HK-2 (cell line): ENCODE data around the gene ARSJ.
"Not testable (repeated sequence)": the region's sequence is repeated elsewhere in the genome, so short reads cannot be mapped to it uniquely, and the experiment has no call there.

Experiments used
- DNase-seq: peaks from one replicate; pipeline ENCODE4 v3.0.0-alpha.2; 2018; ENCODE audit not compliant: unreplicated experiment

ARSJ gene

DNA sequence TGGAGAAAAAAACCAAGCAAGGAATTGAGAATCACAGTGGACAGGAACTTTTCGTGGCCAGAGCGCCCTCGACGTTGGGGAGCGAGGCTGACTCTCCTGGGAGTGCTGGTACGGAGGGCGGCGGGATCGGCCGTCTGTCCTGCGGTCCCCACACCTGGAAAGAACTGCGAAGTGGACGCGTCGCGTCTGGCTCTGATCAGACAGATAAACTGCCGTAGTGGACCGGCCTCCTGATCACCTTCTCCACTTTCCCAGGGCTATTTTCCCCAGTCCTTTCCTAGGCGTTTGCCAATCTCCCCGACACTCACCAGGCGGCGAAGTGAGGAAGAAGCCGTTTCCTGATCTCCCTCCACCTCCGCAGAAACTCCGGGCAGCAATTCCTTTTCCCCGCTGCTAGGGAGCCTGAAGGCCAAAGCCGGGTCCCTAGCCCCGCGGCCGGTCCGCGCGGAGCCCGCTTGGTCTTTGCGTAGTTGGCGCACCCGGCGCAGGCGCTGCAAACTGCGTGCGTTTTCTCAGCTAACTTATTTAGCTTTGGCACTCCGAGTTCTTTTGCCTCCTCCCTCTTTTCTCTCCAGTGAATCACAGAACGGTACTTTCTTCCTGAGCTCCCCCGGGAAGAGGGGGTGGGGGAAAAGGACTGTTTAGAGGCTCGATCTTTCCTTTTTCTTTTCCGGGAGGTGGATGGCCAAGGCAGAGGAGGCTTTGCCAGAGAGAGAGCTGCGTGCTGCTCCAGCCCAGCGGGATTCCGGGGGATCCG is at the start of gene ARSJ:
ARSJ (minus strand) TSS at position 500 of the 757 bp plus-strand sequence. CDS start 813 bp downstream, outside the sequence.
- peak; percentile 80 for DNase-seq

DNA sequence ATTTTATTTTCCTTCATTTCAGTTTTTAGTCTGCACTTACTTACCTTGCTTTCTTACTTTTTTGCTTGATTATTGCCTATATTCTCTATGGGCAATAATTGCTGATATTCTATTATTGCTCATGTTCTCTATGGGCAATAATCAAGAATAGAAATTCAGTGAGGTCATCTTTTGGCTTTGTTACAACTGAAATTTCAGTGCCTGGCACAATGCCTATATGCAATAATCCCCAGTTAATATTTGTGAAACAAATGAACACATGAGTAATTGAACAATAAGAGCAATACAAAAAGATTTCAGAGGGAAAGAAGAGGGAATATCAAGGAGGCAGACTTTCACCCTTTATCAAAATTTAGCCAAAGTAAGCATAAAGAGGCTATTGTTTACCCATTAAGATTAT is 48.6 kb upstream of the ARSJ start:
- DNase-seq = no peak

DNA sequence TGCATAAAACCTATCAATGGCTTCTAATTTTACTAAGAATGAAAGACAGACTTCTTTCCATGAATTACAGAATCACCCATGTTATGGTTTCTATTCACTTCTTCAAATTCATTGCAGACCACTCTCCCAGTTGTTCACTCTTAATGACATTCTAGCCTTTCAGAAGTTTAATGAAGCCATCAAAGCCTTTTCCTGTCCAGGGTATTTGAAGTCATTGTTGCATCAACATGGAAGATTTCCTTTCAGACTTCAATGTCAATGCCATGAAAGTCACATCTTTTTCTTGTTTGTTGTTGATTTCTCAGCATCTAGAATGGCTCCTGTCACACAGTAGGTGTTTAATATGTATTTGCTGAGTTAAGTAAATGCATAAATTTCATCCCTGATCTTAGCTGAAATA is 48.1 kb upstream of the ARSJ start:
- no peak for DNase-seq

DNA sequence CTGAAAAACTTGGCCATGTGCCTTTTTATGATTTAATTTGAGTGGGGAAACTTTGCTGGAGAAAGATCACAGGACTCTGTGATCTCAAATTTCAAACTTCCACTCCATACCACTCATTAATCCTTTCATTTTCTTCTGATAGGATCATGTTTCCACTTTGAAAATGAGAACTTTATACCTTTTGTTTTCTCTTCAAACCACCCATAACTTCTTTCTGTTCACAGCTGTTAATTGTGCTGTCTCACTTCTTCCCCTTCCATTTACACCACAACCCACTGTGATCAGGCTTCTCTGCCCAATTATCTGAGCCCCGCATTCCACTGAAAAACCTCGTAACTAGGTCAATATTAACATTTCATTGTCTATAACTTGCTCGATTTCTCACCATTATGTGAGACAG is 47.0 kb upstream of the ARSJ start:
- no peak for DNase-seq

DNA sequence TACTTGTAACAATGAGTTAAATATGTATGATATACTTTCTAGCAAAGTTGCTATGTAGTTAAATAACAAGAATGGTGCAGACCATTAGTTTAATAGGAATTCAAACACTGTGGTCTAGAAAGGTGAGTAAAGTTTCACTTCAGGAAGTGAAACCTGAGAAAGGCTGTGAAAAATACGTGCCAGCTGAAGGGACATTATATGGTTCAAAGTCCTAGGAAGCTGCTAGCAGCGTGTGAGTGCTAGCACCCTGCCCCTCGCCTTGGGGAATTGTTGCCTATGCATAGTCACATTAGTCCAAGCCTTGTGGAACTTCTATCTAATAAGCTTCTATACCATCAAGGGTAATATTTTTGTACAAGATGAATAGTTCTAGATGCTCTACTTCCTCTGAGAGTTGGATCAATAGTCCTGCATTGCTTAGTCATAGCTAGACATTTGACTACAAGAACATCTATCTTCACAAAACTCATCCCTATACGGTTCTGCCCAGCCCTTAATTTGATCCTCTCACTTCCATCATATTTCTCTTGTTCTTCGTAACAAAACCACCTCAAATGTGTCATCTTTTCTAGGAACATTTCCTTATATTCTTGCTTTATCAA is 45.8 kb upstream of the ARSJ start:
- DNase-seq = no peak

DNA sequence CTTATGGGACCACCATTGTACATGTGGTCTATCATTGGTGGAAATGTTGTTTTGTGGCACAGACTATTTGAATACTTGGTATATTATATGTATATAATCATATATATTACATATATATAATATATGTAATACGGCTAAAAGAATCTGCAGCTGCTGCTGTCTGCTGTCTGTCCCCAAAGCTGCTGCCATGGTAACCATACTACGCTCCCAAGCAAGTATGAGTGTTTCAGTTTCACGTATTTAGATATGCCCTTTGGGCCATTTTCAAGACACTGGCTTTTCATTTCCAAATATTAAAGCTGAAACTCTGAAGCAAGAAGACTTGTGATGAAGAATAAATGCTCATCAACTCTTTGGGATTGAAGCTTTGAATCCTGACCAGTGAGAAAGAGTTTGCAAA is 42.0 kb upstream of the ARSJ start:
- no peak for DNase-seq

DNA sequence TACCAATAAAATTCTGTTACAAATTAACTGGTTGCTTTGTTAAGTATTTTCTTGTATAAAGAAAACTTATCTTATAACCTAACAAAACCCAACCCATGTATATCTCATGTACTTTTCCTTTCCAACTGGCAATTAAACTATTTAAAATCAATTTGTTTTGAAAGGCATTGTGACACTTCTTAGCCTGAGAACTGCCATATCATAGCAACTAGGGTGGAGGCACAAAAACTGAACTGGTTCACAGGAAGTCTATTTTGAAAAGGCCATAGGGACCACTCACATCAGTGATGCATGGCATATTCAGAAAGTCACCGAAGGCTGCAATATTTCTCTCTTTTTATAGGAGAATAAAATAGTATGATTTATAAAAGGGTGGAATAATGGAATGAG is 40.5 kb upstream of the ARSJ start:
- no peak for DNase-seq

DNA sequence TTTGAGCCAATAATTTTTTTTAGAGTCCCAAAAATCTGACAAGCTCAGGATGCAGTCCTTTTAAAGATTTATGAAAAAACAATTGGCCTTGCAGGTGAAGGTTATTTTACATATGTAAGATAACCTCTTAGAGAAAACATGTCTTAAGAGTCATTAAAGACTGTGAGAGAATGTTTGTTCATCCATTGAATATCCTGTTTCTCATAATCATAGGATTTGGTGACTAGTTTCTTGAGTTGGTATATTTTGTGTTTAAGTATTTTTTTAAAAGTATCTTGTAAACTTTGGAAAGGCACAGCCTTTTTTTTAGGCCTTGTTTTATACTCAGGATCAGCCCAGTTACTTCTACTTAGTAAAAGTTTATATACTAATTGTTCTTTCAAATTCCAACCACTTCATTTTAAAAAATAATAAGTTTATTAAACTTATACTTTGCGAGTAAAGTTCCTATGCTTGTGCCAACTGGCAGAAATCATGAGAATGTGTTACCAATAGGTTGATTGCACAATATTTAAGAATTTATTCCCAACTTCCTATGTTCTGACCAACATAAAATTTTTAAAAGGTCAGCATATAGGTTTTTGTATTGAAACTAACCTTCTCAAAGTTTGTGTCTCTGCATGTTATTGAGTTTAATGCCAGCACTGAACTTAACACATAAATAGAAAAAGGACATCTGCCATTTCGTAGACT is 40.0 kb upstream of the ARSJ start:
- DNase-seq = no peak

DNA sequence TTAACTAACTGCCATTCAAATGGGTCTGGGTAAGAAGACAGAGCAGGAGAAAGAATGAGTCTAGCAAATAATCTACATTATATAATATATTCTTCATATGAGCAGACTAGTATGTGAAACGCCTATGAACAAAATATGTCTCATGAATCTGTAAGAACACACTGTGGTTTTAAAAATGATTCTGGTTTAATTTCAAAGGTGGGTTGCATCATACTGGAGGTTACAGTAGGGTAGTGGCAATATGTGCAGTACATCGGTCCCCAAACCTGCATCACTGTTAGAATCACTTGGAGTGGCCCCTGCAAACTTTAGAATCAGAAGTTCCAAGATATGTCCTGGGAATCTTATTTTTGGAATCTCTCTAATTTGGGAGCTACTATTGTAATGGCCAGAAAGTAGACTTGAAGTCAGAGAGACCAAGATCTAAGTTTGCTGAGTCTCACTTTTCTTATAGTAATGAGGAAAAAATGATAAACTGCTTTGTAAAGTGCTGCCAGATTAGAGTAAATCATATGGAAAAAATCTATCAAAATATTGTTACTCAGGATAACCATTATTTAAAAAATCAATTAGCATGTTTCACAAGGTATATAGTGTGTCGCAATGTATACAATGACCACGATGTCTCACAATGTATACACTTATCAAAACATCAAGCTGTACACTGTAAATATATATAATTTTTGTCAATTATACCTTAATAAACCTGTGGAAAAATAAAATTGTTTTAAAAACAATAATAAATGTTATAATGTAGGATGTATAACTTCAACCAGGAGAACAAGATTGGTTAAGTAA is 37.9 kb upstream of the ARSJ start:
- no peak for DNase-seq

DNA sequence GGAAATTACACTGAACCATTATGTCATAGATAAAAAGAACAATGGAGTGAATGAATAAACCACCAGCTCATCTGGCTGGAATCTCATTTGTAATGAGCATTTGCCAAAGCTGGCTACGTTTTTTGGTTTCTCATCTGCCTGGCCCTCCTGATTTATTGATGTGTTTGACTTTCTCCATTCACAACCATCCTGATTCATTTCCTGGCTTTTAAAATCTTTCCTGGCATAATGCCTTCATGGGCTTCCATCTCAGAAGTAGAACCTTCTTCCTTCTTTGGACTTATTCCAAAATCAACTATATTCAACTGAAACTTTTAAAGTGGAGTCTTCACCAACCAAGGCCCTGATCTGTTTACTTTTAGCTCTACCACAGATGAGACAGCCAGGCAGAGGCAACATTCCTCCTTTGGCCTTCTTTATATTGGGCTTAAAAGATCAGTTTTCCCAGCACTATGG is 36.0 kb upstream of the ARSJ start:
- peak; percentile 64 for DNase-seq

DNA sequence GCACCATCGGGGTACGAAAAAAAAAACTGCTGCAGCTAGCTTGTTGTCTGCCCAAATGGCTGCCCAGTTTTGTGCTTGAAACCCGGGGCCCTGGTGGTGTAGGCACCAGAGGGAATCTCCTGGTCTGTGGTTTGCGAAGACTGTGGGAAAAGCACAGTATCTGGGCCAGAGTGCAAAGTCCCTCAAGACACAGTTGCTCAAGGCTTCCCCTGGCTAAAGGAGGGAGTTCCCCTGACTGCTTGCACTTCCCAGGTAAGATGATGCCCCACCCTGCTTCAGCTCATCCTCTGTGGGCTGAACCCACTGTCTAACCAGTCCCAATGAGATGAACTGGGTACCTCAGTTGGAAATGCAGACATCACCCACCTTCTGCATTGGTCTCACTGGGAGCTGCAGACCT is 33.8 kb upstream of the ARSJ start:
- not testable (repeated sequence) for DNase-seq

DNA sequence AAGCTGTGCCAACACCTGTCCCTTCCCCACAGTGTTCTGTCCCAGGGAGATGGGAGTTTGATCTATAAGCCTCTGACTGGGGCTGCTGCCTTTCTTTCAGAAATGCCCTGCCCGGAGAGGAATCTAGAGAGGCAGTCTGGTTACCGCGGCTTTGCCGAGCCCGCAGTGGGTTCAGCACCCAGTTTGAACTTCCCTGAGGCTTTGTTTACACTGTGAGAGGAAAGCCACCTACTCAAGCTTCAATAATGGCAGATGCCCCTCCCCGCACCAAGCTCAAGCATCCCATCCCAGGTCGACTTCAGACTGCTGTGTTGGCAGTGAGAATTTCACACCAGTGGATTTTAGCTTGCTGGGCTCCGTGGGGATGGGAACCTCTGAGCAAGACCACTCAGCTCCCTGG is 33.3 kb upstream of the ARSJ start:
- DNase-seq = no peak

DNA sequence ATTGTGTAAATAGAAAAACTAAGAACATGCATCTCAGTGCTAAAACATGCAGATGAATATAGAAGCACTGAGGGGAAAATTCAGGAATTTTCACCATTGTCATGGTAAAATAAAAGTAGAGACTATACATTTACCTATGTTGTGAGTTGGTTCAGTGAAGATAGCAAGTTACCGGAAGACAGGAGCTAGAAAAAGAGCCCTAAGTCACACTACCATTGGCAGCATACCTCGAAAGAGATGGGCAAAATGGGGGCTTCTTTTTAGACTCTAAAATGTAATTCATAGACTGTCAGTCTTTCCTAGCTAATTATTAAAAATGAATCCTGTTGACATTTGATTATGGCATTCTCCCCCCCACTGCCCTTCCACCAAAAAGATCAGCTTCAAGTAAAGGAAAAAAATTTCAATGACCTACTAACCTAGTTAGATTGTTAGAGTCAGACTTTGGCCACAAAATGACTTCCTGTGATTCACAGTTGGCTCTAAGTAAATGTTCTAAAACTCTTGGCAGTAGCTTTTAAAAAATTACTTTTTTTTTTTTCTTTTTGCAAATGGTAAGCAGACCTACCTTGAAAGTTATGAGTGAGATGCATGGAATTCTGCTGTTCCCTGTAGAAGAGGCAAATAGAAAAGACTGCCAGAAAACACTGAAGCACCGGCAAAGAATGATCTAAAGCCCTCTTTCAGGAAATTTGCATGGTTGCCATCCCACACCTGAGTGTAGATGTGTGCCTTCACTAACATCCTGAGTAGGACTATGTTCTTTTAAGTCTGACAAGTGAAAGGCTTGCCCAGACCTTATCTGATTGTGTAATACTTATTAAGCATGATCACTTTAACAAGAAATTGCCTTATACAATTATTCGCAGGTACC is 26.4 kb upstream of the ARSJ start:
- DNase-seq = no peak

DNA sequence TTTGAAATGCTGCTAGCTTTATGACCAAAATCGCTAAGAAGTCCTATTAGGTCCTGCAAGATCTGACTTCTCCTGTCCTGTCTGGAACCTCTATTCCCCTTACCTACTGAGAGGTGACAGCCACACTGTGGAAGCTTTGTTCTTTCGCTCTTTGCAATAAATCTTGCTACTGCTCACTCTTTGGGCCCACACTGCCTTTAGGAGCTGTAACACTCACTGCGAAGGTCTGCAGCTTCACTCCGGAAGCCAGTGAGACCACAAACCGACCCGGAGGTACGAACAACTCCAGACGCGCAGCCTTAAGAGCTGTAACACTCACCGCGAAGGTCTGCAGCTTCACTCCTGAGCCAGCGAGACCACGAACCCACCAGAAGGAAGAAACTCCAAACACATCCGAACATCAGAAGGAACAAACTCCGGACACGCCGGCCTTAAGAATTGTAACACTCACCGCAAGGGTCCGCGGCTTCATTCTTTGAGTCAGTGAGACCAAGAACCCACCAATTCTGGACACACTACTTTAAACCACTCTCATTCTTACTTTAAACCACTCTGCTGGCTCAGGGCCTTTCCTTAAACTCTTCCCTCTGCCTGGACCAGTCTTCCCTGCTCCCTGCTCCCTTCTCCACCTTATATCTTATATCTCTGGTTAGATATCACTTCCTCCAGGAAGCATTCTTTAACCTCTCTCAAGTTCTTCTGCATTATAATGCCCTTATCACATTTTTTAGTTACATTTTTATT is 25.2 kb upstream of the ARSJ start:
- not testable (repeated sequence) for DNase-seq

DNA sequence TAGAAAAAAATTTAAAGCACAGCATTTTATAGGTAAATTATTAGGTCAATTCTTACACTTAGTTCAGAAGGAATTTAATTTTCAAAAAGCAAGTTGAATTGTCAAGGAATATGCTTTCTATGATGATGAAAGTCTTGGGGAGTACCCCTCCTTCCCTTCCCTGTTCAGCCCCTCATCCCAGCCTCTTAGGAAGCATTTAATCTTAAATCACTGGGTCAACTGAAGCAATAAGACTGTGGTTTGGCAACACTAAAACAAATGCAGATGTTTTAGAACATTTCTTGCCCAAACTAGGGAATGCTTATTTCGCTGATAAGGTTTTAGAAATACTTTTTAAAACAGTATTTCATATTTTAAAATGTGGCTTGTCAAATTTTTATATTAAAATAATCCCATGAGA is 19.1 kb upstream of the ARSJ start:
- no peak for DNase-seq

DNA sequence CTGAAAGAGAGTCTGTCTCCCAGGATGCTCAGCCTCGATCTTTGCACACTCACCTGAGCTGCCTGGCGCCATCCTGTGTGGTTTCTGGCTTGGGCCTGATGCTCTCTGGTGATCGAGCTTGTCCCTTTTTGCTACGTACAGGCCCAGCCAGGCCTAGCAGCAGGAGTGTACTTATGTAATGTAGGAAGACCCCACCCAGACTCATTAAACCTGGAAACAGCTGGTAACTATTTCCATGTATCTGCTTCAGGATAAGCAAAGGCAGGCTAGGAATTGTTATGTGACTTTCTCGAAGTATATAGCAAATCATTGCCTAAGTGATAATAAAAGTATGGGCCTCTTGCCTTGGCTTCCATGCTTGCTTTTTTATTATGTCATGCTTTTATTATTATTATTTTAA is 18.6 kb upstream of the ARSJ start:
- no peak for DNase-seq

DNA sequence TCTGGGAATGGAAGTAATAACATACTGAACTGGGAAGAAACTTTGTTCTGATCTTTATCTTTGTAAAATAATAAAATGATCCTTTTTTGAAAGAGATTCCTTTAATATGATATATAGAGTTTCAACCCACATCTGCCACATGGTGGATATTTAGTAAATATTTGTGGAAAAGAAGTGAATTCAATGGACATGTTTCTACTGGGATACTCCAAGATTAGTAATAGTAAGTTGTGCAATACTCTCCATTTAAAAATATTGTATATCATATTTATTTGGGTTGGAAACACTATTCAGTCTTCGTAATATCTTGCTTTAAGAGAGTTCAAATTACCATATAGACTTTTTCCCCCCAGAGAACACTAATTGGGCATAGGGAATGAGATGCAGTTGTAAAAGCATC is 17.8 kb upstream of the ARSJ start:
- DNase-seq = no peak

DNA sequence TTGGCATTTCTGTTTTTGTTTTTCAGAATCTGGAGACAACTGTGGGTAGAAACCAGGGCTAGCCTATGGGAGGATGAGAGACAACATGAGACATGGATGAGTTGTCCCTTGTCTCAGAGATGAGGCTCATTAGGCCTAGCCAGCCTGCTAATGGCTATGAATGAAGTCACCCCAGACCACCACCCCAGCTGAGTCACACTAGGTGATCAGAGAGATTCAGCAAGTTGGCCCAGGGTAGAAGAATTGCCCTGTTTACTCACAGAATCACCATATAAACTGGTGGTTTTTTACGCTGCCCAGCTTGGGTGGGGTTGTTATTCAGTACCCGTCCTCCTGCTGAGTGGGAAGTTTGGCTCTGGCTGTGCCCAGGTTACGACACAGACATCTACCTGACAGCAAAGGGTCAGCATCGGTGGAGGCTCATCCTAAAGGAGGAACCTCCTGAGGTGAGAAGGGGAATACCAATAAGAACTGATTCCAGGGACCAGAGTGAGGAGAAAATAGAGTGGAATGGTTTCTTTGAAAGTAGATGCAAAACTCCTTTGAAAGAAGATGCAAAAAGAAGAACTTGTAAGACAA is 17.2 kb upstream of the ARSJ start:
- DNase-seq = peak; percentile 39

DNA sequence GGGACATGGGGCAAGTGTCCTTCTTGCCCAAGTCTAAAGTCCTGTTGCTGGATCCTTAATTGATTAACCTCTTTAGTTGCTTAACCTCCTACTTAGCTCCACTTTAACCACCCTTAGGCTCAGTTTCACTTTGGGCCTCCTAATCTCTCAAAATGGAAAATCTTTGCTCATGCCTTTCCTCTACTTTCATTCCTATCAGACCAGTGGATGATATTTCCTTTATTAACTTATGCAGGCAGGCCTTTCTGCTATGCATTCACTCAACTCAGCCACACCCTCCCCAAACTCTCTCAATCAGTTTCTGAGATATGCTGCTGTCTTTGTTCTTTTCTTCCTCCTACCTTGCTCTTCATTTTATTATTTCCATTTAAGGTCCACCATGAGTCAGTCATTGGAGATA is 14.4 kb upstream of the ARSJ start:
- DNase-seq = no peak

DNA sequence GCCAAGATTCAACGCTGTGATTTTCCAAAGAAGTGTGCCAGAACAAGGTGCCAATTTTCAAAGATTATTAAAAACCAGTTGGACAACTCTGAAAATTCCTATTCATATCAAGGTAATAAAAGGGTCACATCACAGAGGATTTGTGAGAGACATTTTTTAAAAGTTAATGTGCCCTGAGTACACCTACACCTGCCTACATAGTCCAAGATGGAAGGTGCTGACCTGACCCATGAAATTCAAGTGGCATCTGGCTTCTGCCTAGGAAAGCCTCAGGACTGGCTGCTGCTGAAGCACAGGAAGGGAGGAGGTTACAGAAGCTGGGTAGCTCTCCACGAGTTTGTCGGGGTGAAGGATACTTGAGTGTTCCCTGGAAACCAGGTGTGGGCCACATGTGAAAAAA is 11.4 kb upstream of the ARSJ start:
- no peak for DNase-seq
